EL (cell line): ENCODE measurements around the gene PRKN.
A peak's percentile ranks its signal among the peaks of the same experiment; 100 is the strongest.

ENCODE experiments used
- DNase-seq: peaks from one replicate; pipeline ENCODE4 v3.0.0-alpha.2; 2016

PRKN gene

DNA sequence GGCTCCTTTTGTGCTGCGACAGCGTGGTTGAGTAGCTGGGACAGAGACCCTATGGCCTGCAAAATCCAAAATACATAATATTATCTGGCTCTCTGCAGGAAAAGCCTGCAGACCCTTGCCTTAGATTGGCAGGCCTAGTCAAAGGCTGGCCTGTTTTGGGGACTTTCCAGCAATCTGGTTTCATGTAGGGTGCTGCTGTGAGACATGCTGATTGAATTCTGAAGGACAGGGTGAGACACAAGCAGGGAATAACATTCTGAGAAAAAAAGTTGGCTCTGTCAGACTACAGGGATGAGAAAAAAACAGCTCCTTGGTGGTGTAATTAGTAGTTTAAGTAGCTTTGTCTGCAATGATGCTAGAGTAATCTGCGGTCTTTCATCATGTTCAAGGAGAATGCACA, 1051.0 kb downstream of the PRKN start:
- no peak for DNase-seq

DNA sequence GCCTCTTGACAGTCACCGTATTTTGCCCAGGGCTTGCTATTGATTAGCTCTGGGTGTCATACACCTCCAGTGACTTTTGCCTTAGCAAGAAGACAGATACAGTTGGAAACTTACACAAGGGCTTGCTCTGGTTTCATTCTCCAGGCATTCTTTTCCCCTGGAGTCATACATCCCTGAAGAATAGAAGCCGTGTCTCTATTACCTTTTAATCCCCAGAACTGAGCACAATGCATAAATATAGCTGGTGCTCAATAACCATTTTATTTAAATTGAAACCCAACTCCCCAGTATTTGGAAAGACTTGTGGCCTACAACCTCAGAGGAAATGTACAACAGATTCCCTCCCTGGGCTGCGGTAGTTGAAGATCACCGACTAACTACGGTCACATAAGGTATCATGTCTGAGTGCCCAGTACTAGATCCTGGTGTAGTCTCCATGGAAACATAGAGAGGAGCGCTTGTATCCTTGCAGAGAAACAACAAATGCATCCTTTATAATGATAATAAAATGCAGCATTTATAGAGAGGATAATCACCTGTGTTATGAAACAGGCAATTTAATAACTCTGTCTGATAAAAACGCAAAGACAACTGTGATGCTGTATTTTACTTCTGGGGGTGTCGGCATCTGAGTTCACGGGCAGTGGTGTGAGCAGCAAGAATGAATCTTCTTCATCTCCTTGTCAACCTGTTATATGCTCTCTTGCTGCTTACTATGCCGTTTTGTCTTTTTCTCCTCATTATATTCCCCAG, 1052.5 kb downstream of the PRKN start:
- no peak for DNase-seq

DNA sequence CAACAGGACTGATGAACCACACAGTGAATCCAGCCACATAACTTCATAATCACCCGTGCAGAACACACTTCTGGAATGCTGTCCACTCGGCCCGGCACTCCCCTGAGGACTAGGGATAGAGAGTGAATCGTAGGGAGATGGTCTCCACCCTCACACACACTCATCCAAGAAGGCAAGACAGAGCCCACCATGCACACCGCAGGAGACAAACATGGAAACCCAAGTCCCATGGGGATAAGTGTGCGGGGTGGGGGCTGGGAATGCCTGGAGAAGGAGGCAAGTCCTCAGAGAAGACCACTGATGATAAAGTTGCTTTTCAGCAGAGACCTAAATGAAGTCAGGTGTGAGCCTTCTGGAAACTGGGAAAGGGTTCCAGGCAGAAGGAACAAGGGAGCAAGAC, 1054.5 kb downstream of the PRKN start:
- DNase-seq: no peak

DNA sequence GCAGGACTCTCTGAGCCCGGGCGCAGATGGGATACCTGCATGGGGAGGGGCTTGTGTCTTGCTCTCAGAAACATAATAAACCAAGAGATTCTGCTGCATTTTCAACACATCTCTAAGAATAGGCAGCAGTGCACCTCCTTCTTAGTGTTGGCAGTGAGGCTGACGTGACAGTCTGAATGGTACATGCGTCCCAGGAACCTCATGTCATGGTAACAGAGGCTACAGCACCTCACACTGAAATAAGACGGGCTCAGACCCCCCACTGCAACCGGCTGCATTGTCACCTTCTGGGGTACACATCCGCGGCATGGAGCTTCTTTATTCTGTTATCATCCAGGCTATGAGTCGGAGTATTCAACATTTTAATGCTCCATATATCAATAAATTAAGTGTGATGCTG, 1056.4 kb downstream of the PRKN start:
- DNase-seq: no peak

DNA sequence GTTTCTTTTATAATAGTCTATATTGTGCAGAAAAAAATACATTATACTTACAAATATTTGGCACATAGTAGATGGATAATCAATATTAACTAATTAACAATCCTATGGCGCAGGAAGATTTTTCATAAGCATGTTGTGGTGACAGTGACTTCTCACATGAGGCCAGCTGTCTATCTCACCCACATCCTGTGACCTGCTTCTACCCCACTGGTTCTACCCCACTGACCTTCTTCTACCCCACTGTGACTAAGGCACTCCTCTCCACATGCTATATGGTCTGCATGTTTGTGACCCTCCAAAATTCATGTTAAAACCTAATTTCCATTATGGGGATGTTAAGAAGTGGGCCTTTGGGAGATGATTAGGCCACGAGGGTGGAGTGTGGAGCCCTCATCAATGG, 1058.9 kb downstream of the PRKN start:
- DNase-seq: no peak

DNA sequence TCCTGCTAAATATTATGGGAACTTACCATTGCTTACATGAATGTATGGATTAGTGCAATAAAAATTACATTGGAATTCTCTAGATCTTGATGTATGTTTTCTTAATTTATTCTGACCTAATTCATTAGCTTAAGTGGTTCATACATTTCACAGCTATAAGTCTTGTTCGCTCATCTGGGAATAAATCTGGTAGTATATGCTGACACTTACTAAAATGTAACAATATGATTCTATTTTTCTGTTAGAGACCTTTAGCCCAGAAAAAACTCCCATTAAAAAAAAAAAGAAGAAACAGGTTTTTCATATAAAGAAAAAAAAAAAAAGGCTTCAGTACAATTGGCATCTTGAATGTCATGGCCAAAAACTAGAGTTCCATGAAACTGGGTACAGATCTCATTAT, 1059.6 kb downstream of the PRKN start:
- DNase-seq: no peak

DNA sequence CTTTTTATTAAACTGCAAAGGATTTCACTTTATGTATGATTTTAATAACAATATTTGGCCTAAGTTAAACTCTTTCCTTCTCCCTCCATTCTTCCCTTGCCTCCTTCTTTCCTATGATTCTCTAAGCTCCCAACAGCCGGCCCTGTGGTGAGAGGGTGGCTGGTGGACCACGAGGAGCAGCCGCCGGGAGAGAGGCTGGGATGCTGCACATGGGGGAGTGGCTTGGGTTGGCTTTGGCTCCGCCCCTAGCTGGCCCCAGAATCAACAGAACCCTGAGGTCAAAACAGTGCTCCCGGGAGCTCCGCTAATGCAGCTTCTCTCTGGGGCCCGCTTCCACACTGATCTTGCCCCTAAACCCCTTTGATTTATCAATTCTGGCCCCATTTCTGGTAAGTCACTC, 1063.9 kb downstream of the PRKN start:
- no peak for DNase-seq

DNA sequence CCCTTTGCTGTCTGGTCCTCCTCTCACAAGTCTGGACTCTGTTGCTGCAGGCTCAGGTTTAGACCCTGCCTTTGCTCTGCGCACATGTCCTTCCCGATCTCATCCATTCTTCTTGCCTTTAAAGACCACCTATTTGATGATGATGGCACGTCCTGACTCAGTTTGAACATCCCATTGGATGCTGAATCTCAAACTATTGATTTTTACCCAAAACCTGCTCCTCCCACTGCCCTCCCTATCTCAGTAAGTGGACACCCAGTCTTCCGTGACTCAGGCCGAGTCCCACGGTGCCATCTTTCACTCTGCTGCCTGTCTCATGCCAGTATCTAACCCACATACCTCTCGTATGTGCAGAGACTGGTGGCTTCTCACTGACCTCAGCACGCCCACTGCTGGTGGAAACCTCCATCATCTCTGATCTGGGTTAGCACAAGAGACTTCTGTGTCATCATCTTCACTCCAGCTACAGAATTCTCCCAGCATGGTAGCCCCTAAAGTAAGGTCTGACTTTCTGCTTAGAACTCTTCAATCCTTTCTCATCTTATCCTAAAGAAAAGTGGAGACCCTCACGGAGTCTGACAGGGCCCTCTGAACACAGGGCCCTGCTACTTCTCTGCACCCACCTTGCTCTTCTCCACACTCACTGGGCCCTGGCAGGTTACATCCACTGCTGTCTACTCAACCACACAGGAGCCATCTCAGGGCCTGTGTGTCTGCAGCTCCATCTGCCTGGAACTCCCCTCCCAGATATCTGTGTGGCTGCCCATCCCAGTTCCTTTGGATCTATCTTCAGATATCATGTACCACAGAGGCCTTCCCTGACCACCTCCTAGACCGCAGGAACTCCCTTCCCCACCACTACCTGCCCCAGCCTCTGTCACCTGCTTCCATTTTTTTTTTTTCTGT, 1066.6 kb downstream of the PRKN start:
- no peak for DNase-seq

DNA sequence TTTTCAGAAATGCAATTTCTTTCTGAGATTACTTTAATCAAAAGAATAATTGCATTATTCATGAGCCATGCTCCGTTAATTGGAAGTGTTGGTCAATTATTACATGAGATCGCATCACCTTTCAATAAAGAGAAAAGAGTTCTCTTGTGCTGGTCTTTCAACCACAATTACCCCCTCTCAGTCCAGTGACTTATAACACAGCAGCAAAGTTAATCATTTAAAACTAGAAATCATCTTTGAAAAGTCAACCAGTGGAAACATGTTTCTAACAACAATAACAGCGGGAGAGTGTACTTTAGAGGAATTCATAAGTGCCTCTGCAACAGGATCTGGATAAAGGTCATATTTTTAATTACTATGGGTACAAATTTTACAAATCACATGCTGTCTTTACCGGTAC, 1069.4 kb downstream of the PRKN start:
- no peak for DNase-seq

DNA sequence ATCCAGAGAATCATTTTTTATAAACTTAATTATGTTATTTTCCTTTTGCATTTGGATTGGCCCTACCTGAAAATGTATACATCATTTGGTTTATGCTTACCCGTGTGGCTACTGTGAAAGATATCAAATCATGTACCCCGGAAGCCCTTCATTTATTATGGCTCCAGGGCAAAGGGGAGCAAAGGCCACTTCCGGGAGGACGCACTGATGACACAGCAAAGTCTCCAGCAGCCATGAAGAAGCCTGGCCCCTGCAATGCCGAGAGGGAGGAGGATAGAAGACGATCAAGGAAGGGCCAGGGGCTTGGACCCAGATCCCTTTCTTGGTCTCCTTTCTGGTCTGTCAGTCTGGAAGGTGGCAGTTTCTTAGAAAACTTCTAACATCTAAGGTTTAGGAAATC, 1073.4 kb downstream of the PRKN start:
- DNase-seq: no peak

DNA sequence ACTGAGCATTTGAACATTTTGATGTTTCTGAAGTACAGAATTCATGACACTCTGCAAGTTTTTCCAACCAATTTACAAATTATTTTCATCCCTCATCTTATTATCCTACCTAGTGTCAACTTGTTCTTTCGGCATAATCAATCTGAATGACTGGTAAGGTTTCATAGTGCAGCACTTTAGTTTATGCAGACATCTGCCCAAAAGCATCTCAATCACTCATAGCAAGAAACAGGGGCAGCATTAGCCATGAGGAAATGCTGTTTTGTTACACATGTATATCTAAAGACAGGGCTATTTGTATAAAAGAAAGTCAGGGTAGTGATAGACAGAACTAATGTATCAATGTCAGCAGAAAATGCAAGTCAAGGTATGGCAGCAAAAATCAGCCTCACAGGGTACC, 1075.6 kb downstream of the PRKN start:
- no peak for DNase-seq

DNA sequence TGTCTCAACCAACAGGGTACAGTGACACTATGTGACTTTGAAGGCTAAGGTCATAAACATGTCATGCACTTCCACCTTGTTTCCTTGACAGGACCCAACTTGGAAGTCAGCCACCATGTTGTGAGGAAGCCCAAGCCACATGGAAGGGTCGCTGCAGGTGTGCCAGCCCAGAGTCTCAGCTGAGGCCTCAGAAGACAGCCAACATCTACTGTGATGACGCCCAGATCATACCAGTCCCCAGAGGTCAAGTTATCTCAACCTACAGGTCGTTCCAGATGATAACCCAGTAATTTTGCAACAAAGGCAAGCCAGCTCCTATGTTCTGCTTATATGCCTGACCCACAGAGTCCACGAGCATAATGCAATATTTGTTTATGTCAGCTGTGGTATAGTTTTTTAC, 1077.7 kb downstream of the PRKN start:
- no peak for DNase-seq

DNA sequence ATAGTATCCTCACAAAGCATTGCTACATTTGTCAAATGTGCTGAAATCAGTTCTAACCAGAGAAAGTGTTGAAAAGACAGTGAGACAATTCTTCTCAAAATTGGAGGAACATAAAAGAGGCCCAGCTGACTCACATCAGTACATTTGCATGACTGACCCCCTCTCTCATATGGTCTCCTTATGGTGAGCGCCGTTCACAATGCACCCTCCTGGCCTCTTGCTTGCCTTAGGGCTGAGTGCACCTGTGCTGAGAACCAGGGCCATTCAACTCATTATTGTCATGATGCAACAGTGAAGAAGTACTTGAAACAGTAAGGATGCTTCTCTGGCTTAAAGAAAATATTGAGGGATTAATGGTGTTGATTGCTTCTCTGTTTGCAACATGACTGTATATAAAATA, 1078.5 kb downstream of the PRKN start:
- DNase-seq: no peak

DNA sequence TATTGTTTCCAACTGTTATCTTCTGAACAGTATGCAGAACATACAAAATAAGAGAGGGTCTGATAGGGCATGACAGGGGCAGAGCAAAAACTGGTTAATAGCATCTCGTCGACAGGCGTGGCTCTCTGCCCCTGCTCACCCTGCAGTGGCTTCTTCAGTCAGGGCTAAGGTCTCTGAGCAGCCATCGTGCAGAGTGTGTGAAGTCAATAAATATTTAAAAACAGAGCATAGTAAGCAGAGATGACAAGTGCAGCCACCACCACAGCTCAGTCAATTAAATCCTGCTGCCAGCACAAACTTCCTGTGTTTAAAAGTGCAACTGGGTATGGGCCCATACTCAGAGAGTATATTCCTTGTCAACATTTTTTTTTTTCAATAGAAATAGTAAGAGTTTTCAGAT, 1080.3 kb downstream of the PRKN start:
- no peak for DNase-seq

DNA sequence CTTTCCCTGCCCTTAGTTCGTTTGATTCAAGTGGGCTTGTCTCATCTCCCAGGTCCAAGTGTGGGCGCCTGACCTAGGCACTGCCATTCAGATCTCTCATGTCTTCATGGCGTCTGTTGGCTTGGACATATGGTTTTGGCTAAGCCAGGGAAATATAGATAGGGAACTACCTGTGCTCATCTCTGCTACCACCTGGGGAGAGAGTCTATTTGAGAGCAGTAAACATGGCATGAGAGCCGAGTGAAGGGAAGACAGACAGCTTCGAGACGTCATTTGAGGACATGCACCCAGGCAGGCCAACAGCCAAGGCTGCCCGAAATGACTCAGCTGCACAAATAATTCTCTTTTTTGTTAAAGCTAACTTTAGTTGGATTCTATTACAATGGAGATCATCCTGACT, 1083.0 kb downstream of the PRKN start:
- no peak for DNase-seq

DNA sequence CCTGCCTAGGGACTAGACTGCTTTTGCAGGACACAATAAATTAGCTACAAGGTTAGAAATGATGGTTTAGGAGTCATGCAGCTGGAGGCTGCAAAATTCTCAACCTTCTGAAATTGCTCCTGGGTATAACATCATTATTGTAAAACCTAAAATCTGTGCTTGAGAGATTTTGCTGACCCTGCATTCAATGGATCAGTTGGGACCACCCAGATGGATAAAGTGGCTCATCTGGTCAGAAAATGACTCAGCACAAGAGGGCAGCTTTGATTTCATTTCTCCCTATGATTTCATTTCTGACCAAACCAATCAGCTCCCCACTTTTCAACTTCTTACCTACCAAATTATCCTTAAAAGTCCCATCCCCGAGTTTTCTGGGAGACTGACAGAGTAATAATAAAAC, 1086.4 kb downstream of the PRKN start:
- DNase-seq: no peak

DNA sequence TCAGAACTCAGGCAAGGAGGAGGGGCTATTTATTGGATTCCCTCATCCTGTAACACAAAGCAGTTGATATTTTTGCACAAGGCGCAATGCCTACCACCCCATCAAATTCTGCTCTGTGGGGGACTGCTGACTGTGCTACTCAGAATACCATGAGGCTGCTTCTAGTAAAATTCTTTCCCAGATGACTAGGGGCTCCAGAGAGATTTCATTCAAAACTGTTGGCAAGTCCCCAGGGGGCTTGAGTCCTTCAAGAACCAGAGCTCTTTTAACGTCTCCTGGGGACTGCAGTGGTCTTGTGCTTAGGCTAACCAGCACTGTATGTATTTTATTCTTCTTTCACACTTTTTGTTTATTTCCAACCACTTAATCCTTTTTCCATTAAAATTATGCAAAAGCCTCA, 1087.8 kb downstream of the PRKN start:
- no peak for DNase-seq

DNA sequence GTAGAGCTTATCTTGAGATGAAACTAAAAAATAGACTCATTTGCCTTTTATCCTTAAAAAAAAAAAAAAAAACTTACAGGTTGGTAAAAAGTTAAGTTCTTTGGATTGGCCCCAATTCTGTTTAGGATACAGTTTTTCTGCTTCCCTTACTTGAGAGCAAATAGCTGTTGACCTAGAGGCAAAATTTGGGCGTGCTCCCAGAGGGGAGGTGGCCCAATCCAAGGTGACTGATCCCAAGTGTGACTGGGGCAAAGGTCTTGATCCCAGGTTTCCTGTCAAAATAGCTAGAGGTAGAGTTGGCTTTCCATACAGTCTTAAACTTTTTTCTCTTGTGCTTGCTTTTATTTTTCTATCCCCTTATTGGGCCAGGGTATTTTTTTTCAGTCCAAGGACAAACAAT, 1089.9 kb downstream of the PRKN start:
- DNase-seq: no peak

DNA sequence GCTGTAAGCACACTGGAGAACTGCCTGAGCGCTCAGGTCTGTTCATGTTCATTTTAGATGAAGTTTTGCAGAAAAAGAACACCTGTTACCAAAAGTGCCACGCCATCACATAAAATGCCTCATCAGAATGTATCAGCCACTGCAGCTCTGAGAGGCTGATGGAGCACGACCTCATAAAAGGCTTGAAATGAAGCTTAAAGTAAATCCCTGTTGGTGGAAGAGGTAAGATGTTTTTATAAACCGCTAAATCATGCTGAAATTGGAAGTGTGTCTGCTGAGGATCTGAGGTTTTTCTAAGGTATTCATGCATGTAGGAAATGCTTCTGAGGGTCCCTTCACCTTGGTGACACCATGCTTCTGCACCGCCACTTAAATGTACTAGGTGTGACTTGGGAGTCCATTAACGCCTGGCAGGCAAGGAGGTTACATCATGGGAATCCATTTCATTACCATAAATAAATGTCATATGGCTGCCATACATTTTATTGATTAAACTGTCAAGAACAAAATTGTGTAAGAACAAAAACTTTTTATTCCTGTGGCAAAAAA, 1090.6 kb downstream of the PRKN start:
- no peak for DNase-seq

DNA sequence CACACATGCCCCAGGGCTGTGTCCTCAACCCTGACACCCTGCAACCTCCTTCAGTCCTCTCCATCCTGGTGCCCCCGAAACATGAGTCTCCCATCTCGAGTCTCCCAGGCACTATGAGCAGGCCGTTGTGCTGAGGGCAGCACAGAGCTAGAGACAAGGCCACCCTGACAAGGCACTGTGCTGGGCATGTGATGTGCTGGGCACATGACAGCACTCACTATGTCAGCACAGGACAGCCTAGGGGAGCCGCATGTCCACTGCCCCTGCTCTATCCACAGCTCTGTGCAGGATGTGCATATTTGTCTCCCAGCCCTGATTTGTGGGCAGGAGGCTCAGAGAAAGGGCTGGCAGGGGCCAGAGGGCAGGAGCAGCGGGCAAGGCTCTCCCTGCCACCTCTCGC, 1091.6 kb downstream of the PRKN start:
- no peak for DNase-seq

DNA sequence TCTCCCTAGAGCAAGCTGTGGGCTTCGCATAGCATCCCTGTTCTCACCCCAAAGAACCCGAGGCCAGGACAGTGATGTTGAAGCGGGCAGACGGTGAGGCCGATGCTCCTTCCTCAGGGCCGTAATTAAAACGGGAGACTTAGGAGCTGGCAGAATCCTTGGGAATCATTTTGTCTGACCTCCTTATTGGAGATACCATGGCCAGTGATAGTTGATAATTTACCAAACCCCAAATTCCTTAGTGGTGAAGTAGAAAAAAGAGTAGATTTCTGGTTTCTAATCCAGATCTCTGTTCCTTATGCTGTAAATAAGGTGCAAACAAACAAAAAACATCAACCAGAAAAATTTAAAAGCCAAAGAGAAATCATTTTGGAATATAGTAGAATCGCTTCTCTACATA, 1092.7 kb downstream of the PRKN start:
- no peak for DNase-seq

DNA sequence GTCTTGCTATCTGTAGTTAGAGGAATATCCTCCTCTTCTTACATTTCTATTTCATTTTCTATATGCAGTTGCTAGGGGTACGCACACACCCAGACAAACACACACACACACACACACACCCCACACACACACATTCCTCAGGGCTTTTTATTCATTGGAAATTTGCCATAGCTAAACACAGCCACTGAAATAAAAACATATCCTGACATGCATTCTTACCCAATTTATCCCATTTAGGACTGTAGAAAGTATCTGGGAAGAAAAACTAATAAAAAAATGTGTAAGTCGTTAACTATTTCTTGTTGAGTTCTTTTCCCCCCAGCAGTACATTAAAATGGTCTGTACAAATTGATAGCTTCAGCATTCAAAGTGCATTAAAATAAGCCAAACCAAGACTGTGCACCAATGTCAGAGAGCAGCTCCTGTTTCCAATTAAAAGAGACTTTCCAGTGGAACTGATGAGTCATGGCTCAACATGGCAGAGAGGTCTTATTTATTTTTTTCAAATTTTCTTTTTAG, 1095.8 kb downstream of the PRKN start:
- DNase-seq: peak; percentile 48

DNA sequence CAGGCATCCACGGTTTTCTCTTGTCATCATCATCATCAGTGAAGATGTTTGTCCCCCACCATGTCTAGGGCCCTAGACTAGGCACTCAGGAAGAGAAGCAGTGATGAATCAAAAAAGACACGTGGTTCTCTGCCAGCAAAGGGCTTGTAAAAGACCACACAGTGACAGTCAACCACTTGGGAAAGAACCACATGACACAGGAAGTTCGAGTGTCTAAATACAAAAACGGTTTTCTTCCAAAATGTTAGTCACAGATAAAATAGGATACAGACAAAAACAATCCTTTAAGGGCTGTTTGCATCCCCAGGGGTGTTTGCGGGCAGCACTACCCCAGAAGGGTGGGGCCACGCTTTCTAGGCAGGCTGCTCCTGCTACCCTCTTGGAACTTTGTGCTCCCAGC, 1096.9 kb downstream of the PRKN start:
- DNase-seq: no peak

DNA sequence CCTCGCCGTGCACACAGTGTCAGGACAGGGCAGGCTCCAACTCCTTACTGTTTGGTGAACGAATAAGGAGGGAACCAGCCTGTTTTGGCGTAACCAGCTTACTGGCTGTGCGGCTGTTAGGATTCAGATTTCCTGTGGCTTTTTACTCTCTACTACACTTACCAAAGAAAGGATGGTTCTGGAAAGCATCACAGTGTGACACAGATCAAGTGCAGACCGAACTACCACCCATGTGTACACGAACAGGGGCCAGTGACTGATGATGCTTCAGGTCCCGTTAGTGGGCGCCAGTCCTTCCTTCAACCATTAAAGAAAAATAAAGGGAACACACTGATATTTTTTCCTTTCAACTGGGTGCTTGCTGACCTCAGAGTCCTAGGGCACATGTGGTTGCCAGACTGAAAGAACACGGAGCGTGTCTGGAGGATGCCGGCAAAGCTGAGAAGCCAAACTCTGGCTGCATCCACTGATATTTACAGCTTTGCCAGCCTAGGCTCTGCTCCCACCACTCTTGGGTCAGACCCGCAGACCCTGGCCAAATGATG, 1101.4 kb downstream of the PRKN start:
- no peak for DNase-seq
